SU-DHL-6 (cell line): ENCODE results near the gene PHF10.

Source experiments
- EZH2phosphoT487 ChIP-seq: fragments of 200-600 bp; sonication (generic), shearing (Covaris generic); conservative IDR thresholded peaks from 2 replicates; pipeline ENCODE4 v1.6.1; 2018; ENCODE audit warnings: mild to moderate bottlenecking, antibody characterized with exemption, low read length, moderate library complexity, mixed read lengths
- TF ChIP-seq, protein P1 (sequence below): fragments of 200-600 bp; sonication (generic); IDR thresholded peaks from one replicate; pipeline ENCODE4 v1.5.1; 2017; ENCODE audit warnings: antibody characterized with exemption, mild to moderate bottlenecking, low read length, moderate library complexity; ENCODE audit not compliant: insufficient read depth, poor library complexity, severe bottlenecking

DNA sequence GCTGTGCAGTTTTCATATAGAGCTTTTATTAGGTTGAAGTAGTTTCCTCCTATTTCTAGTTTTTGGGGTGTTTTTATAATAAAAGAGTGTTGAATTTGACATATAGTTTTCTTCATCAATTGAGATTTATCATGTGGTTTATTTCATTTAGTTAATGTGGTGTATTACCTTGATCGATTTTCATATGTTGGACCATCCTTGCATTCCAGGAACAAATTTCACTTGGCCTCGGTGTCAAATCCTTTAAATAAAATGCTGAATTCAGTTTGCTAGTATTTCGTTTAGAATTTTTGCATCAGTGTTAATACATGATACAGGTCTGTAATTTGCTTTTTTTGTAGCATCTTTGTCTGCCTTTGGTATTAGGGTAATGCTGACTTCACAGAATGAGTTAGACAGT is 21.1 kb upstream of the PHF10 start:
- TF ChIP-seq, protein P1, sequence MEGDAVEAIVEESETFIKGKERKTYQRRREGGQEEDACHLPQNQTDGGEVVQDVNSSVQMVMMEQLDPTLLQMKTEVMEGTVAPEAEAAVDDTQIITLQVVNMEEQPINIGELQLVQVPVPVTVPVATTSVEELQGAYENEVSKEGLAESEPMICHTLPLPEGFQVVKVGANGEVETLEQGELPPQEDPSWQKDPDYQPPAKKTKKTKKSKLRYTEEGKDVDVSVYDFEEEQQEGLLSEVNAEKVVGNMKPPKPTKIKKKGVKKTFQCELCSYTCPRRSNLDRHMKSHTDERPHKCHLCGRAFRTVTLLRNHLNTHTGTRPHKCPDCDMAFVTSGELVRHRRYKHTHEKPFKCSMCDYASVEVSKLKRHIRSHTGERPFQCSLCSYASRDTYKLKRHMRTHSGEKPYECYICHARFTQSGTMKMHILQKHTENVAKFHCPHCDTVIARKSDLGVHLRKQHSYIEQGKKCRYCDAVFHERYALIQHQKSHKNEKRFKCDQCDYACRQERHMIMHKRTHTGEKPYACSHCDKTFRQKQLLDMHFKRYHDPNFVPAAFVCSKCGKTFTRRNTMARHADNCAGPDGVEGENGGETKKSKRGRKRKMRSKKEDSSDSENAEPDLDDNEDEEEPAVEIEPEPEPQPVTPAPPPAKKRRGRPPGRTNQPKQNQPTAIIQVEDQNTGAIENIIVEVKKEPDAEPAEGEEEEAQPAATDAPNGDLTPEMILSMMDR = no peak
- no peak for TF ChIP-seq EZH2phosphoT487
